NK-92 (cell line): ENCODE data around the gene CNOT3.

ENCODE experiments used
- DNase-seq: peaks from one replicate; lab custom pipeline; 2025; ENCODE audit not compliant: unreplicated experiment; lab: John Stamatoyannopoulos, UW

Gene CNOT3

DNA sequence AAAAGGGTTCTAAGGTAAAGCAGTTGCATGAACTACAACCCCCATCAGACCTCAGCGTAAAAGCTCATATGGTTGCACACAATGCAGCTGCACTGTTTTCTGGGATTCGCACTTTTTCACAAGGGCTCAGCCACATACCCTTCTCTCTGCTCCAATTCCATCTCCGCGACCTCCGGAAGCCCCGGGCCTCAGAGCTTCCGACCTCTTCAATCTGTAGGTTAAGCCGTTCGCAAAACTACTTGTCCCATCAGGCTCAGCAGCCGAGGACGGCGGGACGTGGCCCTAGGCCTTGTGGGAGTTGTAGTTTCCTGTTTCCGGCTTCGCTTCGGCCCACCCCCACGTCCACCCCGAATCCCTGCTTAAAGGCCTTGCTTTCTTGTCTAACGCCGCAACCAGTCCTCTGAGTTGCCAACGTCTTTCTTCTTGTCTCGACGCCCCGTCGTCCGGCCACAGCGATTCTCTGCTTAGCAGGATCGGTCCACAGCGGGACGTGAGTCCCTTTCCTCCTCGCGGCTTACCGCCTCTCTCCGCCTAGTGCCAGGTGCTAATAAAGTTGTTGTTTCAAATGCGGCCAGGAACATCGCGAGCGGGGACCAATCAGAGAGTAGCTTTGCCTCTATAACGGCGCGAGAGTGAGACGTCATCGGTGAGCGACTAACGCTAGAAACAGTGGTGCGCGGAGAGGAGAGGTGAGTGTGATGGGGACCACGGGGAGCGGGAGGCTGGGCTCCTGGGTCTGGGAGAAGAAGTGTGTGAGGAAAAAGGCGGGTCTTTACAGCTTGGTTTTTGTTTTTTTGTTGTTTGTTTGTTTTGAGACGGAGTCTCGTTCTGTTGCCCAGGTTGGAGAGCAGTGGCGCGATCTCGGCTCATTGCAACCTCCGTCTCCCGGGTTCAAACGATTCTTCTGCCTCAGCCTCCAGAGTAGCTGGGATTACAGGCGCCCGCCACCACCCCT is 22.2 kb upstream of the CNOT3 start, which contains the start of the genes PRPF31 and TFPT:
TSS of gene PRPF31 (plus strand) at position 646 of the 955 bp plus-strand sequence. CDS start 2,525 bp downstream, outside the sequence.
TSS of gene TFPT (minus strand) at position 549 of the 955 bp plus-strand sequence. CDS start at position 161, 388 bp downstream.
- DNase-seq = peak; percentile 76

DNA sequence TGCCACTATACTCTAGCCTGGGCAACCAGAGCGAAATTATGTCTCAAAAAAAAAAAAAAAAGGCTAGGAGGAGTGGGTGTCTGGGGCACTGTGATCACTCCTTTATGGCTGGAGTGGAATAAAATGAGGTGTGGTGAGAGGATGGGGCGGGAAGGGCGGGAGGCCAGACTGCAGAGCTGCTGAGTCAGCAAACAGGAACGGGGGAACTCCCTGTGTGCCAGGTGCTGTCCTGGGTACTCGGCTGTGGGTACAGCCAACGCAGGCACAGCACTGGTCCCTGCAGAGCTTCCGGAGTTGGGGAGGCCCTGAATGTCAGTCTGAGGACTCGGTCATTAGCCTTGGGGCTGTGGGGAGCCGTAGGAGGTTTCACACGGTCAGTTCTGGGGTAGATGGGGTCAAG is 16.3 kb upstream of the CNOT3 start:
- DNase-seq = no peak

DNA sequence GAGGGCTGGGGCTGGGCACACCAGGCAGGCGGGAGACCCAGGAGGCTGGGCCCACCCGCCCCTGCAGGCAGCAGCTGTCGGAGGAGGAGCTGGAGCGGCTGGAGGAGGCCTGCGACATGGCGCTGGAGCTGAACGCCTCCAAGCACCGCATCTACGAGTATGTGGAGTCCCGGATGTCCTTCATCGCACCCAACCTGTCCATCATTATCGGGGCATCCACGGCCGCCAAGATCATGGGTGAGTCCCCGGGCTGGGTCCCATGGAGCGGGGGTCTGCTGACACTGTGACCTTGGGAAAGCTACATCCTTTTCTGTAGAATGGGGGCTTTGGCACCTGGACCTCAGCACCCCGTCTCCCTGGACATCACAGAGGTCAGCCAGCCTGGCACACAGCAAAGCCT is 13.9 kb upstream of the CNOT3 start:
- no peak for DNase-seq

DNA sequence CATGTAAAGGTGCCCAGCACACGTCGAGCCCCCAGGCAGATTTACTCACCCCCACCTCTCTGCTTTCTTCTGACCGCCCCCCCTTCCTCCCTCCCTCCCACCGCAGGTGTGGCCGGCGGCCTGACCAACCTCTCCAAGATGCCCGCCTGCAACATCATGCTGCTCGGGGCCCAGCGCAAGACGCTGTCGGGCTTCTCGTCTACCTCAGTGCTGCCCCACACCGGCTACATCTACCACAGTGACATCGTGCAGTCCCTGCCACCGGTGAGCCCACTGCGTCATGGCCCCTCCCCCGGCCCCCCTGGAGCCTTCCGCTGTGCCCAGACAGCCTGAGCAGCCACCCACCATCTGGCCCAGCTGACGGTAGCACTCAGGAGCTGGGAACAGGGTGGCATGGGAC is 13.2 kb upstream of the CNOT3 start:
- DNase-seq = no peak

DNA sequence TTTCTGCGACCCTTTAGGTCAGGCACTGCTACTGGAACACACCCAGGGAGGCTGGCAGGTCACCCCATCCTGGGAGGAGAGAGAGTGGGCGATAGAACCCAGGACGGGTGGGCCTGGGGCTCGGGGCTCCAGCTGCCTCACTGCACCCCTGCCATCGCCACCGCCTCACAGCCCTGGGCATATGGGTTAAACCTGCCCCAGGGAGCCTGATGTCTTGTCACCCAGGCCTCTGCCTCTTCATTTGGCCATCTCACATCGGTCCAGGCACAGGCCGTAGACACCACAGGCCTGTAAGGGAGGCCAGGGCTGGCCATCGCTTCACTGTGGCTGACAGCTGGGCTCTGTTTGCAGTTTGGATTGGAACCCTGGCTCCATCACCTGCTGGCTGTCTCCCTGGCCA is 11.8 kb upstream of the CNOT3 start:
- DNase-seq = no peak

DNA sequence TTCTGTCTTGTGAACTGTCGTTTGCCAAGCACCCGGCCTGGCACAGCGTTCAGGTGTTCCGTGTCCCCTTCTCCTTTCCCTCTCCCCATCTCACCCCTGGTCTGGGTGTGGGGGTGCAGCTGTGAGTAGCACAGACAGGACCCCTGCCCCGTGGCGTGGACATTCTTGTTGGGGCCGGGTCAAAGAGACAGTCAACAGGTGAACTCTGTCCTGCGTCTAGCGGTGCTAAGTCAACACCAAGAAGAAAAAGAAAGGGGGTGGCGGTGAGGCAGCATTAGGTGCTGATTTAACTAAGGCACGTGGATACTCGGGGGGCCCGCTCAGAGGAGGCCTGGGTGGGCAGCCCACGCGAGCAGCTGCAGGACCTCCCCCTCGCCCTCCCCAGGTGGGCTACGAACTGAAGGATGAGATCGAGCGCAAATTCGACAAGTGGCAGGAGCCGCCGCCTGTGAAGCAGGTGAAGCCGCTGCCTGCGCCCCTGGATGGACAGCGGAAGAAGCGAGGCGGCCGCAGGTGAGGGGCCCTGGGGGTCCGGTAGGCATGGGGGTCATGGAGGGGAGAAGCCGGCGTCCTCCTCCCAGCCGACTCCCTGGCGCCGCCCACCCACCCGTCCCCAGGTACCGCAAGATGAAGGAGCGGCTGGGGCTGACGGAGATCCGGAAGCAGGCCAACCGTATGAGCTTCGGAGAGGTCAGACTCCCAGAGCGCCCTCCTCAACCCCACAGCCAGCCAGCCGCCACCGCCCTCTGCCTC is 9.7 kb upstream of the CNOT3 start:
- DNase-seq = no peak

DNA sequence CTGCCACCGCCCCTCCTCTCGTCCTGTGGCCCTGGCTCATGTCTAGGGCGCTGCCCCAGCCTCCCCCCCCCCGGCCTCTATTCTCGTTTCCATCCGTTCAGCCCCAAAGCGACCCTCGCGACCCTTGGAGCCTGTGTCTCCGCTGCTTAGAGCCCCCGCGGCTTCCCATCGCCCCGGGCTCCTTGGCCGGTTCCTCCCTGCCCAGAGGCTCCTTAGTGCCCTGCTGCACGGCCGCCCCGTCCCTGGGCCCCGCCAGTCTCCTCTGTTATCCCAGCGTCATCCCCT is 9.2 kb upstream of the CNOT3 start:
- DNase-seq = no peak

DNA sequence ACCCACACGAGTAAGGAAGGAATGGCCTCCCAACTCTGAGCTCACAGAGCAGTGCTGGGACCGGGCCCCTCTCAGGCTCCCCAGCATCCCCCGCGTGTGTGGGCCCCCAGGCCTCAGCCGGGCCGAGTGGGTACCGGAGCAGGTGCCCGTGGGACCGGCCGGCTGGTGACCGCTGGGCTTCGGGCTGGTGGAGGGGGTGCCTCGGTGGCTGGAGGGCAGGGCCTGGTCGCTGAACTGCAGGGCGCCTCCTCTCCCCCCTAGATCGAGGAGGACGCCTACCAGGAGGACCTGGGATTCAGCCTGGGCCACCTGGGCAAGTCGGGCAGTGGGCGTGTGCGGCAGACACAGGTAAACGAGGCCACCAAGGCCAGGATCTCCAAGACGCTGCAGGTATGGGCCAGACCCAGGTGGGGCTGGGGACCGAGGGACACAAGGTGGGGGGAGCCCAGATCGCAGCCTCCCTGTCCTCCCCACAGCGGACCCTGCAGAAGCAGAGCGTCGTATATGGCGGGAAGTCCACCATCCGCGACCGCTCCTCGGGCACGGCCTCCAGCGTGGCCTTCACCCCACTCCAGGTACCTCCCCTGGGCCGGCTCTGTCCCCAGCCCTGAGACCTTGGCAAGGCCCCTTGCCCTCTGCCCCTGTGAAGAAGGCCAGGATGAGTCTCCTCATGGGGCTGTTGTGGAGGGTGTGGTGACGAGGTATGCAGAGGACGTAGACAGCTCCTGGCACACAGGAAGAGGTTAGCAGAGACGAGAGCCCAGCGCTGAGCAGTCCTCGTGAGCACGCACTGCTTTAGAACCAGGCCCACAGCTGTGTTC is 8.6 kb upstream of the CNOT3 start:
- DNase-seq = no peak

DNA sequence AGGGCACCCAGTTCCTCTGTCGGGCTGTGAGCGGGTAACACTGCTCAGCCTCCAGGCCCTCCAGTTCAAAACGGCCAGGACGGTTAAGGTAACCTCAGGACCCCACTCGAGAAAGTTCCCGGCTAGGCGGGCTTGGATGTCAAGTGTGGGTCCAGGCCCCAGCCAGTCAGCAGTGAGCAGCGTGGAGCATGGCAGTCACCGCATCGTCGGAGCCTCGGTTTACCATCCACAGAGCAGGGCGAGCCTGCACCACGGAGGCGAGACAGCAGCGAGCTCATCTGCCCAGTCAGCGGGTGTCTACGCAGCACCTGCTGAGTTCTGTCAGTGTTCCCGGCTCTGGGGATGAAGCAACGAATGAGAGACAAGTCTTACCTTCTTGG is 8.0 kb upstream of the CNOT3 start:
- no peak for DNase-seq

DNA sequence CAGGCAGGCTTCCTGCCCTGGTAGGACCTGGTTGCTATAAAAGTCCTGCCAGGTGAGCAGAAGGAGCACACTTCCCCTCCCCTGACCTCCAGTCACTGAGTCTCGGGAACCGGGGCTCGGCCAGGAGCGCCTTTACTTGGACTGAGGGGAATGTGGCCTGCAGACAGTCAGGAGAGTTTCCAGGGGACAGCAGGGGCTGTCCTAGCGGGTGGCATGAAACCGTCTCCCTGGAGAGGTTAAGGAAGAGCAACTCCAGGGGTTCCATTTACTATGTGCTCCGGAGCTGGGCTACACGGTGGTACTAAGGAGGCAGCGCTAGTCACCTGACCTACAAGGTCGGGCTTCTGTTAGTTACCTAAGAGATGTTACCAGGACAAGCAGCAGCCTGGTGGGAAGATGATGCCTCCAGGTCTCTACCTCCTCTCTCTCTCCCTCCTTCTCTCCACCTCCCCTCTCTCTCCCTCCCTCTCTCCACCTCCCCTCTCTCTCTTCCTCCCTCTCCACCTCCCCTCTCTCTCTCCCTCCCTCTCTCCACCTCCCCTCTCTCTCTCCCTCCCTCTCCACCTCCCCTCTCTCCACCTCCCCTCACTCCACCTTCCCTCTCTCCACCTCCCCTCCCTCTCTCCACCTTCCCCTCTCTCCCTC is 4.1 kb upstream of the CNOT3 start:
- no peak for DNase-seq

DNA sequence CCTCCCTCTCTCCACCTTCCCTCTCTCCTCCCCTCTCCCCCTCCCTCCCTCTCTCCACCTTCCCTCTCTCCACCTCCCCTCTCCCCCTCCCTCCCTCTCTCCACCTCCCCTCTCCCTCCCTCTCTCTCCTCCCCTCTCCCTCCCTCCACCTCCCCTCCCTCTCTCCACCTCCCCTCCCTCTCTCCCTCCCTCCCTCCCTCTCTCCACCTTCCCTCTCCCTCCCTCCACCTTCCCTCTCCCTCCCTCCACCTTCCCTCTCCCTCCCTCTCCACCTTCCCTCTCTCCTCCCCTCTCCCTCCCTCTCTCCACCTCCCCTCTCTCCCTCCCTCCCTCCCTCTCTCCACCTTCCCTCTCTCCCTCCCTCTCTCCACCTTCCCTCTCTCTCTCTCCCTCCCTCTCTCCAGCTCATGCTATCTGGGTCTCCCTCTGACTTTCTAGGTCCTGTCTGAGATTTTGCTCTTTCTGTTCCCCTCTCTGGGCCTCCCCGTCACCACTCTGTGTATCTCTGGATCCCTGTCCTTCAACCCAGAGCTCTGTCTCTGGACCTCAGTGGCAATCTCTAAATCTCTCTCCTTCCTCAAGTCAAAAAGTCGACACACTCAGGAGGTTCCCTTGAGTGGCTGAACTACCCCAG is 3.5 kb upstream of the CNOT3 start:
- DNase-seq = no peak

DNA sequence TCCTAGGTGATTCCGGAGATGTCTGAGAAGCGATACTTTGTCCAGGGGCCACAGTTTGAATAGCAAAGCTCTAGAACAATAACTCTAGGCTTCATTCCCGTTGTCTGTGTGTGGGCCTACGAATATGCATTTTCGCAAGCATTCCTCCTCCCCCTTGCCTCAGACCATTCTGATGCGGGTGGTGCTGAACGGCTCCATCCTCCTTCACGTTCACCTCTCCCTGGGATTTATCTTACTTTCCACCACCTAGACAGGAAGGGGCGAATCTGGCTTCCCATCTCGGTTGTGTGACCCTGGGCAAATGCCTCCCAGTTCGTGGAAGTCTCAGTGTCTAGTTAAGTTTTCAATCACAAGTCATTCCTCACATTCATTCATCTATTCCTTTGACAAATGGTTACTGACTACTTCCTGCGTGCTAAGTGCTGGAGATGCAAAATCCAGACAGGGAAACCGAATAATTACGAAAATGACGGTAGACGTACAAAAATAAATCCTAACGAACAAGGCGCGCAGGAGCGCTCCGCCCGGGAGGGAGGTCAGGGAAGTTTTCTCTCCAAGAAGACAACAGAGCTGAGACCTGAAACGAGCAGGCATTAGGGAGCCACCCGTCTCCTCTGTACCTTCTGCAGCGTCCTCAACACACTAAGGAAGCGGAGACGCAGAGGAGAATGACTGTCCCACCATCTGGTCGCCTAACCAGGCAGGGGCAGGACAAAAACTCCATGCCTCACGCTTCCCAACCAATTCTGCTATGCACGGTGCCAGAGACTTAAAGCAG is 1.3 kb upstream of the CNOT3 start:
- no peak for DNase-seq

DNA sequence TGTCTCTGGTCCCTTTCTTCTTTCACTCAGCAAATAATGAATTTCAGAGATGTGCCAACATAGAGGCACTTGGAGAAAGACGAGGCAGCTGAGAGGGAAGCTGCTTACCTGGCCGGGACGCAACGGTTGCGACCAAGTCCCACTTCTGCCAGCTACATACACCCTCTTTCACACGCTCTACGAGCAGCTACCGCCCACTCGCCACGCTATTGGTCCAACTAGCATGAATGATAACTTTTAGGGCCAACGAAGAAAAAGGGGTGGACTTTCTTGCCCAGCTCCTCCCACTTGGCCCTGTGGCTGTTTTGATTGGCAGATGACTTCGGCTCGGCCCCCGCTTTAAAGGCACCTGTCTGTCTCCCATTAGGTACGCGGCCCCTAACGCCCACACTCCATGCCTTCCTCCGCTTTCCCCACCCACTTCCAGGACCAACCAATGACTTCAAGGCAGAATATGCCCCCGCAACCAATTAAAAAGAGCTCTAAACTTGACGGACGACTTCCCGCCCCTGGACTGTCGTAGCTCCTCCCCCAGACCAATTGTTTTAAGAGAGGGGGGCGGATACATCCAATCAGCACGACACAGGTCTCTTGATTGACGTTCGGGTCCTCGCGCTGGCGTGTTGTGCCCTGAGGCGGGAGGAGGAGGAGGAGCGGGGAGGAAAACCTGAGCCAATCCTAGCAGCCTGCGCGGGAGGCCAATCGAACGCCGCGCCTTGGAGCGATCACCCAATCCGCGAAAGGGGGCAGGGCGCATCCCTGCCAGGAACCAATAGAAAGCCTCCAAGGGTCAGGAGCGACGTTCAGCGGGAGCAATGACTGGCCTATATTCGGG is 481 bp upstream of the CNOT3 start:
- peak; percentile 99 for DNase-seq

DNA sequence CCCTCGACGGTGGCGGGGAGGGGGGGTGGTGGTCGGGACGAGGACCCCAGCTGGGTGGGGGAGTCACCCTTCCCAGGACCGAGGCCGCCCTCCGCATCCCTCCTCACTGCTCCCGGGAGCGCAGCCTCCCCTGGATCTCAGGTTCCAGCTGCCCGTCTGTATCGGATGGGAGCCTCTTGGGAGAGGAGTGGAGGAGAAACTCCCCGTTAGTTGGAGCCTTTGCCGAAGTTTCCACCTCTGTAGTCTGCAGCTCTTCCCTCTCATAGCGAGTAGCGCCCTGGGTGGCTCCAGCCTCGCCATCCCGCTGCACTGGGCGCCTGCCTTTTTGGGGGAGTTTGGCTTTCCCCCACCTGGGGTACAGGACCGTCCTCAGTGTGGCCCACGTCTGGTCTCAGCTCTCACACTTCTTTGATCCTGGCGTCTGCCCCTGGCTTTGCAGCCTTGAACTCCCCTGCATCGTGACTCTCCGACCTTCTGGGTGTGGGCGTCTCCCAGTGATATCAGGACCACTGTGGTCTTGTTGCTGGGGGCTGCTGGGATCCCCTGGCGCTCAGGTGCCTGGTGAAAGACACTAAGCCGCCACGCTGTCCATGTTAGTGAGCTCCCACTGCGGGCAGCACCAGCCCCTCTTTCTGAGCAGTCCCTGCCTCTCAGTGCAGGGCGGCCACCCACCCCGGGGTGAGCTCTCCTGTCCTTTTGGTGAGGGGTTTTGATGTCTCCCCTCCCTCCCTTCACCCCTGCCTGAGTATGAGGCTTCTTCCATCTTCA is 1.1 kb downstream of the CNOT3 start:
- DNase-seq = no peak

DNA sequence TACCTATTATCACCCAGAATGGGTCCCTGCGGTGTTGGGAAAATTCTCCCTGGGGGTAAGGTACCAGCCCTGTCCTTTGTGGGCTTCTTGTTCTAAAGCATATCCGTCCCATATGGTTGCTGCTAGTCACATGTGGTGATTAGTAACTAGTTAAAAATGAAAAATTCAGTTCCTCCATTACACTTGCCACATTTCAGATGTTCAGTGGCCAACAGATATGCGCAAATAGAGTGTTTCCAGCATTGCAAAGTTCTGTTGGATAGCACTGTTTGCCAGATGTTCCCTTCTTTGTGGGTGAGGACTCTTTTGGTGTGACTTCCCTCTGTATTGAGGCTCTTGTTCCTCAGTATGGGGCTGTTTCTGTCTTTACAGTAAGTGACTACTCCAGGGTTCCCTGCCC is 3.8 kb downstream of the CNOT3 start:
- no peak for DNase-seq

DNA sequence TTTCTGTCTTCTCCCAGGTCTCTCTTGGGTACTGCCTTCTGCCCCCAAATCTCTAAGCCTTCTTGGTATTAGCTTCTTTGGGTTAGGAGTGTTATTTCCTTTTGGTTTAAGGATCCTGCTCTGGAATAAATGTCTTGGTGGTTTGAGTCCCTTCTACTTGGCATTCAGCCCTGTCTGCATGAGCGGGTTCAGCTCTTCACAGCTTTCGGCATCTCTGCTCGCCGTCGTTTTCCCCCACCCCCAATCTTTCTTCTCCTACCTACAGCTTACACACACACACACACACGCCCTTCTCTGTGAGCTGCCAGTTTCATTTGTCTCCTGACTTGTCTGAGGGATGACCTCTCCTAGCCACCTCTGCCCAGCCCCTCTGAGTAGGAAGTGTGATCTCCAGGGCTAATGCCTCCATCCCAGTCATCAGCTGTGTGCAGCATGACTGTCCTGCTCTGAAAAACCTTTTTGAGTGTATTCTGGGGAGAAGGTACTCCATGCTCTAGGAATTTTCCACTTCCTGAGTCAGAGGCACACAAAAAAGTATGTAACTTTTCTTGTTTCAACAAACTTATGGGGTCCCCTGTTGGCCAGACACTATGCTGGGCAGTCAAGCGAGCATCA is 4.7 kb downstream of the CNOT3 start:
- no peak for DNase-seq

DNA sequence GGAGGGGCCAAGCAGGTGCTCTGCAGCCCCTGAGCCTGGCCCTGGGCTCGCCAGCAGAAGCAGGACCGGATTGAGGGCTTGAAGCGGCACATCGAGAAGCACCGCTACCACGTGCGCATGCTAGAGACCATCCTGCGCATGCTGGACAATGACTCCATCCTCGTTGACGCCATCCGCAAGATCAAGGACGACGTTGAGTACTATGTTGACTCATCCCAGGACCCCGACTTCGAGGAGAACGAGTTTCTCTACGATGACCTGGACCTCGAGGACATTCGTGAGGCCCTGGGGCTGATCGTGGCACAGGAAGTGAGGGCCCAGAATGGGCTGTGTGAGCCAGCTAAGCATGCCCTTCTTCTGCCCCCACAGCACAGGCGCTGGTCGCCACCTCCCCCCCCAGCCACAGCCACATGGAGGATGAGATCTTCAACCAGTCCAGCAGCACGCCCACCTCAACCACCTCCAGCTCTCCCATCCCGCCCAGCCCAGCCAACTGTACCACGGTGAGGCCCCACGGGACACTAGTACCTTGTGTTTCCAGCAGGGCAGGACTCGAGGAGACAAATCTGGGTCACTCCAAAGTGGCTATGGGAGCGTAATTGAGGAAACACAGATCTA is 8.1 kb downstream of the CNOT3 start:
- DNase-seq = no peak
